HG03378 (cell line): ENCODE measurements around the gene RAB26.

ENCODE experiments used
- ATAC-seq: cut with Tn5 transposase; IDR thresholded peaks from one replicate; pipeline ENCODE4 v1.9.1; 2021; ENCODE audit warnings: mild to moderate bottlenecking, moderate library complexity; ENCODE audit not compliant: unreplicated experiment

The RAB26 gene

GRCh38 chr16:2178321-2179106, 30.1 kb downstream of the RAB26 start:
- no peak for ATAC-seq

GRCh38 chr16:2179107-2179501, 30.7 kb downstream of the RAB26 start:
- ATAC-seq = no peak

DNA sequence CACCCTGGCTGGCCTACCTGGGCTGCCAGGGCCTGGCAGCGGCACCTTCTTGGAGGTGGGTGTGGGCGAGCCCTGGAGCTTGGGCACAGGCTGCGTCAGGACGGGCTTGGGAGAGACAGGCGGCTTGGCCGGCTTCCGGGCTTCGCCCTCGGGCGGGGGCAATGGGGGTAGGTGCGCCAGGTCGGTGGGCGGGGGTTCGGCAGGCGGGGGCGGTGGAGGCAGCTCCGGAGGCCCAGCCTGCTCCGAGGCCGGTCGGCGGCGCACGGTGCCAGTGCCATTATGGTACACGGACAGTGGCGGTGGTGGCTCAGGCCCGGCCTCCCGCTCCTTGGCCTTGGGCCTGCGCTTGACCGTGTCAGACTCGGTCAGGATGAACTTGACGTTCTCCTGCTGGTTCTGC, 31.2 kb downstream of the RAB26 start:
- ATAC-seq = no peak

GRCh38 chr16:2180461-2180860, 32.0 kb downstream of the RAB26 start:
- no peak for ATAC-seq

DNA sequence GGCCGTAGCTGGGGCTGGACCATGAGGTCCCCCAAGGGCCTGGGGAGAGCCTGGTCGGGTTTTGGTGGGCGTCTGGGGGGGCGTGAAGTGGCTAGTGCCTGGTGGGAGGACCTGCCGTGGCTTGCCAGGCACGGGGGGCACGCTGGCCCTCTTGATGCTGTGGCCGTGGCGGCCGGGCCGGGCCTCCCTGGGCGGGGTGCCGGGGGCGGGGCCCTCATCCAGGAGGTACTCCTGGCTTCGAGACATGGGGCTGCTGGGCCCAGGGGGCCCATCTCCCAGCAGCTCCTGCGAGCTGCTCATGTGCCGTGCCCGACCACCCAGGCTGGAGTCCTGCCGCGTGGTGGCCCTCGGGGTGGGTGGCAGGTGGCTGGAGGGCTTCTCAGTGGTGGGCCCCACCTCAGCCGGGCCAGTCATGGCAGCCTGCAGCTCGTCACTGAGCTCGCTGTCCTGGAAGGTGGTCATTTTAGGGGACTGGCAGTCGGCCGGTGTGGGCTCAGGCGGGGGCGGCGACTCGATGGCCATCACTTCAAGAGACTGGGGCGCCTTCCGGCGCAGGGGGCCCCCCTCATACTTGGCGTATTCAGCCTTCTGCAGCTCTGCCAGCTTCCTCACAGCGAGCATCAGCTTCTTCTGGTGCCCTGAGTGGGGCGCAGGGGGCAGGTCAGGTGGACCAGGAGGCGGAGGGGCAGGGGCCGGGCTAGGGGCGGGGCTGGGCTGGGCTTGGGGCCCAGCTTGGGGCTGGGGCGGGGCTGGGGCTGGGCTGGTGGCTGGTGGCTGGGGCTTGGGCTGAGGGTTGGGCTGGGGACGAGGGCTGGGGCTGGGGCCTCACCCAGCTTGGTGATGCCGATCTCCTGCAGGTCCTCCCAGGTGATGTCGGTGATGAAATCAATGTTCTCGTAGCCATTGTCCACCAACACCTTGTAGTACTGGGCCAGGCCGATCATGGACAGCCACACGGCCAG, 32.8 kb downstream of the RAB26 start:
- ATAC-seq = no peak

DNA sequence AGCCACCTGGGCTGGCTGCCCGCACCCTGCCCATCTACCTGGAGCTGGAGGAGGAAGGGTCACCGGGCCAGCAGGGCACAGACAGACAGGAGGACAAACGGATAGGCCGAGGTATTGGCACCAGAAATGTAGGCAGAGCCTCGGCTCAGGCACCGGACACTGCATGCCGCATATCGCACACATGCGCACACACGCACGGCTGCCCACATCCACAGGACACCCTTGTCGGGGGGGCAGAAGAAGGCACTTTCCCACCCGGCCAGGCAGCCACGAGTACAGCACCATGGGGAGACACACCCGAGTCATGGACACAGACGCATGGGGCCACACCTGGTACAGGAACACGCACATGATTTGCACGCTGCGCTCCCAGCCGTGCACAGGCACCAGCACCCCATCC, 33.5 kb downstream of the RAB26 start:
- no peak for ATAC-seq

DNA sequence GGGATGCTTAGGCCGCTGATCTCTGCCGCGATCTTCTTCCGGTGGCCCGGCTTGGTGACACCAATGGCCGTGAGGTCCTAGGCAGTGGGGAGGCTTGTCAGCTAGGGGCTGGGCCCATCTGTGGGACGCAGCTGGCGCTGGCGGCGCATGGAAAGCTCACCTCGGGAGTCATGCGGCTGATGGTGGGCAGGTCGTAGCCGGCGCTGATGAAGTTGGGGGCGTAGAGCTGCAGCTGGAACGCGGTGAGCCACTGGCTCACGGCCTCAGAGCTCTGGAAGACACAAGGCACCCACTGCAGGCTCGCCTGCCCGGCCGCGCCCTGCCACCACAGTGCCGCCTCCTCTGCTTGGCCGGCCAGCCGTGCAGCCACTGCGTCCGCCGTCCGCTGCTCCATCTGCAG, 35.2 kb downstream of the RAB26 start:
- ATAC-seq = no peak

DNA sequence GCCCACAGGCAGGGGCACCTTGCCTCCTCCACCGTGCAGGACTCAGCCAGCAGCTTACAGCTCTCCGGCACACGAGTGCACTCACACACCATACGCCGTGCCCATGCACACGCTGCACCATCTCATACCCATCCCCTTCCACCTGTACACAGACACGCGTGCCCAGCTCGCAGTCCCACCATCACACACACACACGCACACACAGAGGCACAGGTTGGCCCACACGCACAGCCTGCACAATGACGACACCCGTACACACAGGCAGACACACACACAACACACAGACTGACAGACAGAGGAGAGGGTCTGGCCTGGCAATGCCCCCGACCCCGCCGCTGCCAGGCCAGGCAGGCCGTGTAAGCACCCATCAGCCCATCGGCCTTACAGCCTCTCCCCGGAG, 35.9 kb downstream of the RAB26 start:
- ATAC-seq = no peak

DNA sequence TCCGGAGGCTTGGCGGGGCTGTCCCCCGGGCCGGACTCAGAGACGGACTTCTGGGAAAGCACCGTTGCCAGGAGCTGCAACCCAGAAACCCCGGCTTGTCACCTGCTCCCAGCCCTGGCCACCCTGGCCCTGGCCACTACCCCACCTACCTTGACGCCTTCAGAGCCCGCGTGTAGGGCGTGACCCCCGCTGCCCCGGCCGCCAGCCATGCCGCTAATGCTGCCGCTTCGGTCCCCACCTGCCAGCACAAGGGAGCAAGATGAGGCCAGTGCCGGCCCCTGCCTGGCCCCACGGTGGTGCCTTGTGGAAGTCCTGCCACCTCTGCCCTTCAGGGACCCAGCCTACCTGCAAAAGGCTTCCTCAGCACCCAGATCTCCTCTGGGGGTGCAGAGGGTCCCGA, 36.5 kb downstream of the RAB26 start:
- ATAC-seq = no peak

GRCh38 chr16:2186064-2186463, 37.6 kb downstream of the RAB26 start:
- no peak for ATAC-seq

- no peak for ATAC-seq
These were observed 38.1 kb downstream of the RAB26 start for GRCh38 chr16:2186505-2186904.

DNA sequence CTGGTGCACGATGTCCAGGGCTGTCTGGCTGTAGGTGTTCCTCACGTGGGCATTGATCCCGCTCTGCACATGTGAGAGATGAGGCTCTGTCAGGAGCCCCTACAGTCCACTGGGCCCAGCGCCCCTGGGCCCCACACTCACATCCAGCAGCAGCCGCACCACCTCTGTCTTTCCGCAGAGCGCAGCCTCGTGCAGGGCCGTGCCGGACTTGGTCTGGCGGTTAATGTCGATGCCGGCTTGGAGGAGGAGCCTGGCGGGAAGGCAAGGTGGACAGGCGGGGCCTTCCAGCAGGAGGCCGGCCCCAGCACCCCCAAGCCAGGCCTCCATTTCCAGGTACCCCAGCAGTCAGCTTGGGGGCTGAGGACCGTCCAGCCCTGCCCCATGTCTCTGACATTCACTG, 38.8 kb downstream of the RAB26 start:
- ATAC-seq = no peak

- no peak for ATAC-seq
These were observed 40.0 kb downstream of the RAB26 start for GRCh38 chr16:2188395-2188794.

GRCh38 chr16:2189252-2189893, 40.9 kb downstream of the RAB26 start:
- no peak for ATAC-seq

GRCh38 chr16:2190002-2190658, 41.7 kb downstream of the RAB26 start:
- ATAC-seq = no peak

DNA sequence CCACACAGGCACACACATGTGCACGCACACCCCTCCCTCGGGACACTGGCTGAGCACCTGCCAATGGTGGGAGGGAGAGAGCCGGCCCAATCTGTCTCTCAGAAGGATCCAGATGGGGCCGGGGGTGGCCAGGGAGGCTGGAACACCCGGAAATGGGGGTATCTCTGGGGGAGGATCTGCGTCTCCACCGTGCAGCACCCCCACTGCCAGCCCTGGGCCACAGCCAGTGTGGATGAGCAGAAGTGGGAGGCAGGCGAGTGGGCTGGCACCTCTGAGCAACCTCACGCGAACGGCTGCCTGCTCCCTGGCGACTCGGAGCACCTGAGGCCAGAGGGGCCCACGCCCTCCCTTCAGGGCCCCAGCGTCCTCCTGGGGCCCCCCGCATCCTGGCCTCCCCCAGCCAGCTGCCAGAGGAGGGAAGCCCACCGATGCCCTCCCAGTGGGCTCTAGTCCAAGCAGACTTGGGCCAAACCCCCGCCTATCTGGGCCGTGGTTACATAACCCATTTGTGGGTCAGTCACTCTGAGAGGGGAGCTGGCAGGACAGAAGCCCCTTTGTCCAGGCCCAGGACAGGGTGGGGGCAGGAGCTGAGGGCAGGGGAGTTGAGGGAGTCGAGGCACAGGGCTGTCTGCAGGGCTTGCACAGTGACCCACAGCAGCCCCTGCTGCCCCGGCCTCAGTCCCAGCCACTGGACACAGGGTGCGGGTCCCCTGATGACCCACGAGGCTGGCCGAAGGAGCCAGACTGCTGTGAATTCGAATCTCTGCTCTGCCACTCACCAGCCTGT, 42.4 kb downstream of the RAB26 start:
- no peak for ATAC-seq

DNA sequence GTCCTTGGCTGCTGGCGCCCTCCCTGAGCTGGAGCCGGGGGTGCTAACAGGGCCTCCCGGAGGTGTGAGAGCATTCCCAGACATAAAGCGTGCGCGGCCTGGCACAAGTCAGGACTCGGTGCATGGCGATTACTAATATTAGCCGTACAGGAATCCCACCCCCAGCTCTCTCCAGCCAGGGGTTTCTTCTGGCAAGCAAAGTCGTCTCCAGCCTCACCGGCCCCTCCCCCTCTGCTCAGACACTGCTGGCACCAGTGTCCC, 43.0 kb downstream of the RAB26 start:
- no peak for ATAC-seq

GRCh38 chr16:2194166-2194834, 45.9 kb downstream of the RAB26 start:
- ATAC-seq = no peak

DNA sequence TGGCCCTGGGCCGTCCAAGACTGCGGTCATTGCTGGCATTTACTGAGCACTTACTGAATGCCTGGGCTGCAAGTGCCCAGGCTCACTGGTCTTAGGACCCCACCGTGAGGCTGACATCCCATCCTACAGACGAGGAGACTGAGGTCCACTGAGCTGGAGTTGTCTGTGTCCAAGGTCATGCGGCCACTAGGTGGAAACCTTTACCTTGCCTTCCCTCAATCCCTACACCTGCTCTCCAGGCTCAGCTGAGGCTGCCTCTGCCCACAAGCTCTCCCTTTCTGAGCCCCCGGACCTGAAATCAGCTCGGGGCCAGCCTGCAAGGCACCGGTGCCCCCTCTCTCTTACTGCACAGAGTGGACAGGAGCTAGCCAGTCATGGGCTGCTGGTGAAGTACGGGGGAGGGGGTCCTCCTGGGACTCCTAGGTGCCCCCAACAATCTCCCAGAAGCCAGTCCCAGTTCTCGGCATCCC, 46.5 kb downstream of the RAB26 start:
- ATAC-seq = no peak
